Thyroid gland (tissue), 4 donors: Measurements from ENCODE around the gene TFB2M. TPM values are rescaled to one million over a fixed set of nuclear protein-coding genes. Genes with fewer than 3 reads are reported as not detected.
"Not testable (repeated sequence)": the region's sequence is repeated elsewhere in the genome, so short reads cannot be mapped to it uniquely, and the experiment has no call there.

Experiments
- DNase-seq, 2 donors: peaks; one replicate each; pipeline ENCODE4 v3.0.0-alpha.2; 2019
- H3K27ac ChIP-seq, 3 donors: fragments of 200-600 bp; sonication (generic); 1 replicate in 2 of 3; 2 replicates in 1 of 3; pipeline ENCODE4 v1.5.1; 2016 to 2019; ENCODE audit warnings: mild to moderate bottlenecking in 1 of 3, moderate library complexity in 1 of 3
- H3K27me3 ChIP-seq: fragments of 200-600 bp; sonication (generic); one replicate; pipeline ENCODE4 v1.5.1; 2019
- H3K36me3 ChIP-seq, 2 donors: fragments of 200-600 bp; sonication (generic); one replicate each; pipeline ENCODE4 v1.5.1; 2016 to 2019
- H3K4me1 ChIP-seq, 2 donors: fragments of 200-600 bp; sonication (generic); one replicate each; pipeline ENCODE4 v1.5.1; 2017 to 2019
- H3K4me3 ChIP-seq, 3 donors: fragments of 200-600 bp; sonication (generic); replicated peaks in 1 of 3; 1 replicate in 2 of 3; 2 replicates in 1 of 3; pipeline ENCODE4 v1.5.1; 2016; ENCODE audit warnings: mild to moderate bottlenecking in 1 of 3
- H3K9me3 ChIP-seq: fragments of 200-600 bp; sonication (generic); one replicate; pipeline ENCODE4 v1.5.1; 2017
- POLR2A ChIP-seq, 2 donors: fragments of 450-650 bp; IDR thresholded peaks; one replicate each; pipeline ENCODE4 v1.6.1; 2017; ENCODE audit warnings: antibody characterized with exemption in 2 of 2, mild to moderate bottlenecking in 2 of 2, moderate library complexity in 1 of 2
- WGBS, 2 donors: methylation state at CpG; one replicate each; pipeline ENCODE4 v1.1.5; 2017; 5-methylcytosine and 5-hydroxymethylcytosine counted together
- intact Hi-C: fragments of 100-400 bp; cut with DNase I; formaldehyde crosslinking; loops from one replicate; pipeline ENCODE4 v1.15.1; 2023
- total RNA-seq, 4 donors: library from RNA; depleted of rRNA; stranded (reverse); fragments of >200 nt; gene quantifications; one replicate each; pipeline ENCODE4 v1.2.3, GENCODE V29; 2016
- TF ChIP-seq, protein P1 (sequence below), 6 experiments: fragments of 200-600 bp in 3 of 6; fragments of 450-650 bp in 3 of 6; sonication (generic) in 3 of 6; IDR thresholded peaks; one replicate each; pipeline ENCODE4 v1.5.1; 2016 to 2019; ENCODE audit warnings: antibody characterized with exemption in 6 of 6, mild to moderate bottlenecking in 2 of 6, inconsistent platforms in 1 of 6, moderate library complexity in 1 of 6

TFB2M gene
- total RNA-seq, 4 donors from 2014 or later: 12.2 to 21.9 (median 15.9) TPM

DNA sequence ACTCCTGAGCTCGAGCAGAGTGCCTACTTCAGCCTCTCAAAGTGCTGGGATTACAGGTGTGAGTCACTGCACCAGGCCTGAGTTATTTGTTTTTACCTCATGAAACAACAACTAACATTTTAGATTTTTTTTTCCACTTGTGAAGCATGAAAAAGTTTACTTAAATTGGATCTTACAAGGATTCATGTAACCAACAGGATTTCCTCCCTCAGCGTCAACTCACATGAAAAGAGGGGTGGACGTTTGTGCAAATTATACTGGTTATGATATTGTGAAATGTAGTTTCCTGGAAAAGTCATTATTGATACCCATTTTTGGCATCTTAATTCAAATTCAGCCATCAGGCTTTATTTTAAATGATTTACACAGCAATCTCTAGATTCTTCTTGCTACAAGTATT lies 6.7 kb upstream of the TFB2M start:
- TF ChIP-seq POLR2A (IDR thresholded peaks at IDR 0.05): no peak
- TF ChIP-seq, protein P1, sequence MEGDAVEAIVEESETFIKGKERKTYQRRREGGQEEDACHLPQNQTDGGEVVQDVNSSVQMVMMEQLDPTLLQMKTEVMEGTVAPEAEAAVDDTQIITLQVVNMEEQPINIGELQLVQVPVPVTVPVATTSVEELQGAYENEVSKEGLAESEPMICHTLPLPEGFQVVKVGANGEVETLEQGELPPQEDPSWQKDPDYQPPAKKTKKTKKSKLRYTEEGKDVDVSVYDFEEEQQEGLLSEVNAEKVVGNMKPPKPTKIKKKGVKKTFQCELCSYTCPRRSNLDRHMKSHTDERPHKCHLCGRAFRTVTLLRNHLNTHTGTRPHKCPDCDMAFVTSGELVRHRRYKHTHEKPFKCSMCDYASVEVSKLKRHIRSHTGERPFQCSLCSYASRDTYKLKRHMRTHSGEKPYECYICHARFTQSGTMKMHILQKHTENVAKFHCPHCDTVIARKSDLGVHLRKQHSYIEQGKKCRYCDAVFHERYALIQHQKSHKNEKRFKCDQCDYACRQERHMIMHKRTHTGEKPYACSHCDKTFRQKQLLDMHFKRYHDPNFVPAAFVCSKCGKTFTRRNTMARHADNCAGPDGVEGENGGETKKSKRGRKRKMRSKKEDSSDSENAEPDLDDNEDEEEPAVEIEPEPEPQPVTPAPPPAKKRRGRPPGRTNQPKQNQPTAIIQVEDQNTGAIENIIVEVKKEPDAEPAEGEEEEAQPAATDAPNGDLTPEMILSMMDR (IDR thresholded peaks at IDR 0.05): no peak
- H3K4me3 ChIP-seq: no peak overlapping the region
- no peak for DNase-seq
- 61 to 67% methylated on average over 3 of the region's 3 CpGs for WGBS, 2 donors
- H3K27ac ChIP-seq: peak overlapping the region; percentile 12 to 82 (median 60)
- H3K4me1 ChIP-seq: peaks cover 34 to 58% of the 10 kb centered on the region in 2 donors
- no peaks in the 10 kb centered on the region for H3K9me3 ChIP-seq
- H3K27me3 ChIP-seq: no peaks in the 10 kb centered on the region
- intact Hi-C loops: no loop called here
- H3K36me3 ChIP-seq: no peaks in the 10 kb centered on the region

DNA sequence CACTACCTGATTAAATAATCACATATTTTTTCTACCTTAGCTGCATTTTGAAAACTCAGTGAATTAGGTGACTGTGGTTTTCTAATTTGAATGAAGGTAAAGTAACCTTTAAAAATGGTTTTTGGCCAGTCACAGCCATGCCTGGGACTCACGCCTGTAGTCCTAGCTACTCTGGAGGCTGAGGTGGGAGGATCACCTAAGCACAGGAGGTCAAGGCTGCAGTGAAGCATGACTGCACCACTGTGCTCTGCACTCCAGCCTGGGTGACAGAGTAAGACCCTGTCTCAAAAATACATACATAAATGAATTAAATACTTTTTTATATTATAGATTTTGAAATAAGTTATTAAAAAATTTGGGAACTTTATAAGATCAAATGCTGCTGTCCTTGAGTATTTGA lies 5.9 kb upstream of the TFB2M start:
- peak overlapping the region; percentile 58 to 82 (median 59) for H3K27ac ChIP-seq
- TF ChIP-seq, protein P1 (IDR thresholded peaks at IDR 0.05): no peak
- no peak for TF ChIP-seq POLR2A (IDR thresholded peaks at IDR 0.05)
- no peaks in the 10 kb centered on the region for H3K9me3 ChIP-seq
- intact Hi-C loops: no loop called here
- H3K36me3 ChIP-seq: no peaks in the 10 kb centered on the region
- no peak for DNase-seq
- H3K4me1 ChIP-seq: peaks cover 28 to 57% of the 10 kb centered on the region in 2 donors
- H3K4me3 ChIP-seq: no peak overlapping the region
- WGBS, 2 donors: 100% methylated on average over 1 of the region's 1 CpG
- H3K27me3 ChIP-seq: no peaks in the 10 kb centered on the region

DNA sequence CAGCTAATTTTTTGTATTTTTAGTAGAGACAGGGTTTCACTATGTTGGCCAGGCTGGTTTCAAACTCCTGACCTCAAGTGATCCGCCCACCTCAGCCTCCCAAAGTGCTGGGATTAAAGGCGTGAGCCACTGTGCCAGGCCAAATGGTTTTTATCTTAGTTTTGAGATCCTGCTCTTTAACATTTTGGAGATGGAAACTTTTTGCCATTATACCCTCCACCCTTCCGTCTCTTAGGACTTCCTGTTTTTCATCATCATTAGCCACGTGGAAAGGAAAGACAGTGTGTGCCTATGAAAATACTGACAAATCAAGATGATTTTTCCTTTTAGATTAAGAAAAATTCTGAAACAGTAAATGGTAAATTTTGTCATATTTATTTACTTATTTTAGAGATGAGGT lies 5.2 kb upstream of the TFB2M start:
- TF ChIP-seq POLR2A (IDR thresholded peaks at IDR 0.05): peak in 1 of 2 donors; percentile 19
- H3K36me3 ChIP-seq, H3K9me3 ChIP-seq, DNase-seq, intact Hi-C loops, H3K4me3 ChIP-seq, H3K27me3 ChIP-seq: not testable (repeated sequence)
- Histone ChIP-seq H3K4me1 (peaks cover 24 to 52% of the 10 kb centered on the region in 2 donors), H3K27ac (peak overlapping the region; percentile 58 to 82 (median 59))
- WGBS, 2 donors: 71 to 77% methylated on average over 4 of the region's 4 CpGs

DNA sequence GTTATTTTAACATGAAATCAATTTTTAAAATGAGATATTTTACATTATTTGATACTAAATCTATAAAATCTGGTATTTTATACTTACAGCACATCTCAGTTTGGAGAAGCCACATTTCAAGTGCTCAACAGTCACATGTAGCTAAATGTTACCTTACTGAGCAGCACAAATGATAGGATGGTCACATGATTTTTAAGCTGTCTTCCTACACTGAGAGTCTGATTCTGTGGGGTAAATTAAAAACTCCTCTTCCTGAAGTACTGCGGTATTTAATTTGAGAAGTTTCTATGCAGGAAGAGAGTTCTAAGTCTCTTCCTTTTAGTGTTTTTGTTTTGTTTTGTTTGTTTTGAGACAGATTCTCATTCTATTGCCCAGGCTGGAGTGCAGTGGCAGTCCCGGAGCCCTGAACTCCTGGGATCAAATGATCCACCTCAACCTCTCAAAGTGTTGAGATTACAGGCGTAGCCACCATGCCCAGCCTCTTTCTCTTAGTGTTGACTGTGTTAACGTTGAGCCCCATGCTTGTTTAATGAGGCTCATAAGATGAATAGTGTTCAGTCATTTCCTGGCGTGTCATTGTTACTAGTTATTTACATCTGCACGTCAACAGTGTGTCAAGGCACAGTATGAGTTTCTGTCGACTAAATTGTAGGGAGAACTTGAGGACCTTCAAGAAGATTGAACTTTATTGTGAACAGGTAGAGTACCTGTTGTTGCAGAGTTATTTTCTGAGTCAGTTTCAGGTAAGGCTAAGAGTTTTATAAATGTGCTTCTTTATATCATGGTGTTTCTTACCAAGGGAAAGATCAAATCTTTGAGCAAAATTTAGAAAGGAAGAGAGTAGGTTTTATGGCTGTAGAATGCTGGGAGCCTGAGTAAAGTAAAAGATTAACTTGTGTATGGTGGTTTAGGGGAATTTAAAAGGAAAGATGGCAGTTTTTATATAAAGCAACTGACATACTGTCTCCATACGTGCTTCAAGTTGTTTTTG lies 3.5 kb upstream of the TFB2M start:
- no peaks in the 10 kb centered on the region for H3K36me3 ChIP-seq
- peaks cover 30 to 61% of the 10 kb centered on the region in 2 donors for H3K4me1 ChIP-seq

DNA sequence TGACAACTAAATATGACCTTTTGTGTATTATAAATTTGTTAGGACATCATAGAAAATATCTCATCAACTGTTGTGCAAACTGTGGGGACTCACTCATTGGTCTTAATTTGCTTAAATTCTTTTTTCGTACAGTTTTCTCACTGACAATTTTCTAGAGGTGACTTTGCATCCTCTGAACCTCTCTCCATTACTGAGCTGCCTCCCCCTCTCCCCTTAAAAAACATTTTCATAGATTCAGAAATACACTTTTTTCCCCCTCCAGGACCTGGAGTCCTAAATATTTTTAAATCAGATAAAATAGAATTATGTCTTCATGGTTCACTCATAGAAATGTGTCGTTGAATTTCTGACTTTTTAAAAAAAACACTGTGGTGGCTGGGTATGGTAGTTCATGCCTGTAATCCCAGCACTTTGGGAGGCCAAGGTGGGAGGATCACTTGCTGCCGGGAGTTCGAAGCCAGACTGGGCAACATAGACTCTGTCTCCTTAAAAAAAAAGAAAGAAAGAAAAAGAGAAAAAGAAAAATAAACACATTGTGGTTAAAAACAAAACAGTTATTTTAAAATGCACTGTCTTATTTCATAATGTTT lies 1.7 kb upstream of the TFB2M start:
- 65 to 71% methylated on average over 4 of the region's 4 CpGs for WGBS, 2 donors
- H3K27ac ChIP-seq: peak overlapping the region; percentile 70 to 97 (median 96)
- intact Hi-C loops: loop anchor here (10.0 kb wide), 1 partner anchor 127 kb away; no protein-coding TSS in a partner anchor
- peaks cover 0 to 8% of the 10 kb centered on the region in 2 donors for H3K36me3 ChIP-seq
- no peaks in the 10 kb centered on the region for H3K27me3 ChIP-seq
- no peak for TF ChIP-seq POLR2A (IDR thresholded peaks at IDR 0.05)
- TF ChIP-seq, protein P1 (IDR thresholded peaks at IDR 0.05): no peak
- DNase-seq: no peak
- peak overlapping the region in 1 of 3 donors; percentile 84 for H3K4me3 ChIP-seq
- peaks cover 37 to 51% of the 10 kb centered on the region in 2 donors for H3K4me1 ChIP-seq
- no peaks in the 10 kb centered on the region for H3K9me3 ChIP-seq

More for the DNA sequence above, 3.5 kb upstream of the TFB2M start:
- TF ChIP-seq POLR2A (IDR thresholded peaks at IDR 0.05): no peak
- TF ChIP-seq, protein P1 (IDR thresholded peaks at IDR 0.05): no peak
- intact Hi-C loops: loop anchor here (10.0 kb wide), 1 partner anchor 125 kb away; no protein-coding TSS in a partner anchor
- Histone ChIP-seq H3K27ac (peak overlapping the region; percentile 11 to 82 (median 60)), H3K9me3 (no peaks in the 10 kb centered on the region), H3K27me3 (no peaks in the 10 kb centered on the region), H3K4me3 (no peak overlapping the region)
- DNase-seq: no peak
- 61 to 67% methylated on average over 8 of the region's 8 CpGs for WGBS, 2 donors
